Stimulated activated naive CD8-positive, alpha-beta T cell treated with anti-CD3 and anti-CD28 coated beads, Interleukin-15, Interleukin-2, amounts not matched to agents 100 ng/mL and 50 ng/mL, for 24 hours (primary cell): ENCODE results near the gene DPF1.

ENCODE experiments used
- H3K27ac Mint-ChIP-seq: one replicate; pipeline ENCODE4 v1.8.0; 2021; ENCODE audit warnings: mild to moderate bottlenecking, mixed read lengths
- H3K27me3 Mint-ChIP-seq: one replicate; pipeline ENCODE4 v1.8.0; 2021; ENCODE audit warnings: mixed read lengths
- H3K36me3 Mint-ChIP-seq: one replicate; pipeline ENCODE4 v1.8.0; 2021; ENCODE audit warnings: low read depth, mixed read lengths
- H3K4me1 Mint-ChIP-seq: one replicate; pipeline ENCODE4 v1.8.0; 2021; ENCODE audit warnings: low read depth, mixed read lengths
- H3K4me3 Mint-ChIP-seq: one replicate; pipeline ENCODE4 v1.8.0; 2021; ENCODE audit warnings: mild to moderate bottlenecking, mixed read lengths
- H3K9me3 Mint-ChIP-seq: one replicate; pipeline ENCODE4 v1.8.0; 2021; ENCODE audit warnings: mixed read lengths

Gene DPF1

GRCh38 chr19:38203197-38203596 is 20.8 kb downstream of the DPF1 start:
- no peak overlapping the region for H3K27ac Mint-ChIP-seq
- no peaks in the 10 kb centered on the region for H3K4me1 Mint-ChIP-seq
- H3K36me3 Mint-ChIP-seq: peaks cover 16% of the 10 kb centered on the region
- H3K4me3 Mint-ChIP-seq: no peak overlapping the region
- no peaks in the 10 kb centered on the region for H3K9me3 Mint-ChIP-seq
- peaks cover 1% of the 10 kb centered on the region for H3K27me3 Mint-ChIP-seq

DNA sequence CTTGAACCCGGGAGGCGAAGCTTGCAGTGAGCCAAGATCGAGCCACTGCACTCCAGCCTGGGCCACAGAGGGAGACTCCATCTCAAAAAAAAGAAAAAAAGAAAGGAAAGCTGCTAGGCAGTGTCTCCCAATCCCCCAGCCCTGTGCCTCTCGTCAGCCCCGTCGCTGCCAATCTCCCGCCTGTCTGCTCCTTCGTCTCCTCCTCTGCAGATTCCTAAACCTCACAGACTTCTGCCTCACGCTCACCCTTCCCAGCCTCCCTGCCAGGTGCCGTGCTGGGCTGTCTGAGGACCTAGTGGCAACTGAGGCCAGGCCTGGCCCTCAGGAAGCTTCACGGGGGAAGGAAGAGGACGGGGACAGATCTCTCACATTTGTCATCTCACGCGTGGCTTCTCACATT is 21.5 kb downstream of the DPF1 start:
- Mint-ChIP-seq H3K36me3 (peaks cover 16% of the 10 kb centered on the region), H3K9me3 (no peaks in the 10 kb centered on the region), H3K4me1 (no peaks in the 10 kb centered on the region), H3K27me3 (no peaks in the 10 kb centered on the region), H3K4me3 (no peak overlapping the region), H3K27ac (no peak overlapping the region)

DNA sequence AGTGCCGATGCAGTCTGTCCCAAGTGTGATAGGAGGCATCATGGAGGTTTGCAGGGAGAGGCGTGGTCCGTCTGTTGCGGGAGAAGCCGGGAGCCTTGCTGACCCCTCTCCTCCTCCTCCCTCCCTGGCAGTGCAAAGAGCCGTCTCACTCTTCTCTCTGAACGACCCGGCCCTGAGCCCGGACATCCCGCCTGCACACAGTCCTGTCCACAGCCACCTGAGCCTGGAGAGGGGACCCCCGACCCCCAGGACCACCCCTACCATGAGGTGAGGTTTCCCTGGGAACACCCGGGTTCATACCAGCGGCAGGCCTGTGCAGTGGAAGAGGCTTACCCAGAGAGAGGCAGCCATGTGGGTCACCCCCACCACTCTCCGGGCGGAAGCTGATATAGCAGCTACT is 22.3 kb downstream of the DPF1 start:
- no peaks in the 10 kb centered on the region for H3K27me3 Mint-ChIP-seq
- no peaks in the 10 kb centered on the region for H3K9me3 Mint-ChIP-seq
- H3K4me1 Mint-ChIP-seq: no peaks in the 10 kb centered on the region
- H3K36me3 Mint-ChIP-seq: peaks cover 12% of the 10 kb centered on the region
- no peak overlapping the region for H3K4me3 Mint-ChIP-seq
- H3K27ac Mint-ChIP-seq: no peak overlapping the region

DNA sequence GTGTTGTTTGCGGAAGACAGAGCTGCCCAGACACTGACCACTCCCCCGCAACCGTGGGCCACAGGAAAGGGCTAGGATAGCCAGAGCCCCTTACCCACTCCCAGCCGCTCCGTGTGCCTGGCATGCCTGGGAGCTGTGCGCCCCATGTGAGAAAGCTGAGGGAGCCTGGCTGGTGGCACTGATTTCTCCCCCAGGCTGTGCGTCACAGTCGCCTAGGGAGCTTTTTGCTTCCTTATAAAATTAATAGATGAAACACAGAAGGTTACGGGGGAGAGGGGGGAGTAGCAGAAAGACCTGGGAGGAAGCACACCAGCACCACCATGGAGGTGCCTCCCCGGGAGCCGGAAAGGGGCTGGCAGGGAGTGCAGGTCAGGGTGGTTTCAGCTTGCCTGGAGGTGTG is 24.7 kb downstream of the DPF1 start:
- Mint-ChIP-seq H3K4me3 (no peak overlapping the region), H3K4me1 (no peaks in the 10 kb centered on the region)

GRCh38 chr19:38197937-38198704 is 25.9 kb downstream of the DPF1 start:
- Mint-ChIP-seq H3K9me3 (no peaks in the 10 kb centered on the region), H3K27me3 (no peaks in the 10 kb centered on the region), H3K4me1 (no peaks in the 10 kb centered on the region), H3K4me3 (no peak overlapping the region), H3K36me3 (peaks cover 24% of the 10 kb centered on the region), H3K27ac (no peak overlapping the region)

More for the DNA sequence above, 24.7 kb downstream of the DPF1 start:
- no peaks in the 10 kb centered on the region for H3K27me3 Mint-ChIP-seq
- H3K36me3 Mint-ChIP-seq: peaks cover 24% of the 10 kb centered on the region
- no peaks in the 10 kb centered on the region for H3K9me3 Mint-ChIP-seq
- H3K27ac Mint-ChIP-seq: no peak overlapping the region

GRCh38 chr19:38196948-38197656 is 26.9 kb downstream of the DPF1 start:
- H3K4me1 Mint-ChIP-seq: no peaks in the 10 kb centered on the region
- no peaks in the 10 kb centered on the region for H3K27me3 Mint-ChIP-seq
- no peaks in the 10 kb centered on the region for H3K9me3 Mint-ChIP-seq
- H3K4me3 Mint-ChIP-seq: no peak overlapping the region
- H3K27ac Mint-ChIP-seq: no peak overlapping the region
- peaks cover 18% of the 10 kb centered on the region for H3K36me3 Mint-ChIP-seq

DNA sequence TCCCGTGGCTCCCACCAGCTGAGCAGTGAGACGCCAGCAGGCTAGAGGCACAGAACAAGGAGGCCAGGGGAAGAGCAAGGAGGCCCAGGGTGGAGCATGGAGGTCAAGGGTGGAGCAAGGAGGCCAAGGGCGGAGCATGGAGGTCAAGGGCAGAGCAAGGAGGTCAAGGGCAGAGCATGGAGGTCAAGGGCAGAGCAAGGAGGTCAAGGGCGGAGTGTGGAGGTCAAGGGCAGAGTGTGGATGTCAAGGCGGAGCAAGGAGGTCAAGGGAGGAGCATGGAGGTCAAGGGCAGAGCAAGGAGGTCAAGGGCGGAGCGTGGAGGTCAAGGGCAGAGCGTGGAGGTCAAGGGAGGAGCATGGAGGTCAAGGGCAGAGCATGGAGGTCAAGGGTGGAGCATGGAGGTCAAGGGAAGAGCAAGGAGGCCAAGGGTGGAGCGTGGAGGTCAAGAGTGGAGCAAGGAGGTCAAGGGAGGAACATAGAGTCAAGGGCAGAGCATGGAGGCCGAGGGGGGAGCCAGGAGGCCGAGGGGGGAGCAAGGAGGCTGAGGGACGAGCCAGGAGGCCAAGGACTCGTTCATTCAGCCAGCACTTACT is 27.7 kb downstream of the DPF1 start:
- H3K27ac Mint-ChIP-seq: no peak overlapping the region
- peaks cover 15% of the 10 kb centered on the region for H3K36me3 Mint-ChIP-seq
- no peaks in the 10 kb centered on the region for H3K4me1 Mint-ChIP-seq
- no peaks in the 10 kb centered on the region for H3K9me3 Mint-ChIP-seq
- no peaks in the 10 kb centered on the region for H3K27me3 Mint-ChIP-seq
- H3K4me3 Mint-ChIP-seq: no peak overlapping the region

- Mint-ChIP-seq H3K36me3 (peaks cover 12% of the 10 kb centered on the region), H3K4me1 (peaks cover 2% of the 10 kb centered on the region), H3K27ac (no peak overlapping the region), H3K4me3 (no peak overlapping the region), H3K9me3 (no peaks in the 10 kb centered on the region), H3K27me3 (no peaks in the 10 kb centered on the region)
These were observed 28.8 kb downstream of the DPF1 start for GRCh38 chr19:38195237-38195636.

DNA sequence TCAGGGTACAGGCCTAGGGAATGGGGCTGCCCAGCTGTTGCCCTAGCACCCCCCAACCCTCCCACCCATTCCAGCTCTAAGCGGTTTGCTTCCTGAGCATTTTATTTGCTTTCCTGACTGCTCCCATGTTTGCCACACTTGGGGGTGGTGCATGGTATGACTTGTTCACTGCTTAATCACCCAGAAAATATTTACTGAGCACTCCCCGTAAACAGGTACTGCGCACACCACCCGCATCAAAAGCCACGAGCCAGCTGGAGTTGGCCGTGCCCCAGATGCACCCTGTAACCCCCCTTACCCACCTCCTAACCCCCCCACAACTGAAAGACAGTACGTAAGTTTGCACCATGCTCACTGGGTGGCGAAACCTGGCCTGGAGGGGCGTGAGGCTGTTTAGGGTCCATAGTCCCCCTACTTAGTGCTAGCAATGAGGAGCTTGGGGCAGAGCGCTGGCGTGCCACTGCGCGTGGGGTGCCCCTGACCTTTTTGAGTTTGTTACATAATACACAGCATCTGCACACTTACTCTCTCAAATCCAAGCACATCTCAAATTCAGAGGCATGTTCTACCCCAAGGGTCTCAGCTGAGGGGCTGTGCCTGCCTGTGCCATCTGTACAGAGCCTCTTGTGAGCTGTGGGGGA is 29.8 kb downstream of the DPF1 start:
- Mint-ChIP-seq H3K36me3 (peaks cover 15% of the 10 kb centered on the region), H3K27me3 (no peaks in the 10 kb centered on the region), H3K4me1 (peaks cover 7% of the 10 kb centered on the region), H3K9me3 (no peaks in the 10 kb centered on the region), H3K27ac (no peak overlapping the region), H3K4me3 (no peak overlapping the region)

DNA sequence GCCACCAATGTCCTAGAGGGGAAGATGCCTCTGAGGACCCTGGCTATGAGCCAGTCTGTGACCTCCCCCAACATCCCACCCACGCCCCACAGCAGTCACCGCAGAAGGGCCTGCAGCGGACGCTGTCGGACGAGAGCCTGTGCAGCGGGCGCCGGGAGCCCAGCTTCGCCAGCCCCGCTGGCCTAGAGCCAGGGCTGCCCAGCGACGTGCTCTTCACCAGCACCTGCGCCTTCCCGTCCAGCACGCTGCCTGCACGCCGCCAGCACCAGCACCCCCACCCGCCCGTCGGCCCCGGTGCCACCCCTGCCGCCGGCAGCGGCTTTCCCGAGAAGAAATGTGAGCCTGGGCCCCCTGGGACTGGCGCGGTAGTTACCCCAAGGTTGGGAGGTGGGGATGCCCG is 30.6 kb downstream of the DPF1 start:
- Mint-ChIP-seq H3K36me3 (peaks cover 15% of the 10 kb centered on the region), H3K4me1 (peaks cover 7% of the 10 kb centered on the region), H3K9me3 (no peaks in the 10 kb centered on the region), H3K27me3 (no peaks in the 10 kb centered on the region), H3K4me3 (no peak overlapping the region), H3K27ac (no peak overlapping the region)

DNA sequence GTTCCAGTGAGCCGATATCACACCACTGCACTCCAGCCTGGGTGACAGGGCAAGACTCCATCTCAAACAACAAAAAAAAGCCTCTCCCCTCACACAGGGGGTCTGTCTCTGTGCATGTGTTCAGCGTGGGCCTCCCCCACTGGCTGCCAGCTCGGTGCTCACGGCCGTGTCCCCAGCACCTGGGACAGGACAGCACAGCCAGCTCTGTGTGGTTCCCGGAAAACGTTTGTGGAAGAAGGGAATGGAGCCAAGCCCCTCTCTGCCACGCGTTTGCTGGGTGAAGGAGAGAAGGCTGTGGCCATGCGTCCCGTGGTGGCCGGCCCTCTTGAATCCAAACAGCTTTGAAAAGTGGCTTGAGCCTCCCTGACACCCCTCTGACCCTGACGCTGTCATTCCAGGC is 32.3 kb downstream of the DPF1 start:
- Mint-ChIP-seq H3K9me3 (no peaks in the 10 kb centered on the region), H3K36me3 (peaks cover 15% of the 10 kb centered on the region), H3K4me1 (peaks cover 7% of the 10 kb centered on the region)

GRCh38 chr19:38190793-38191192 is 33.2 kb downstream of the DPF1 start:
- Mint-ChIP-seq H3K9me3 (no peaks in the 10 kb centered on the region), H3K4me3 (no peak overlapping the region), H3K4me1 (peaks cover 7% of the 10 kb centered on the region), H3K27me3 (no peaks in the 10 kb centered on the region), H3K36me3 (peaks cover 14% of the 10 kb centered on the region), H3K27ac (no peak overlapping the region)

More for the DNA sequence above, 32.3 kb downstream of the DPF1 start:
- H3K4me3 Mint-ChIP-seq: no peak overlapping the region
- no peaks in the 10 kb centered on the region for H3K27me3 Mint-ChIP-seq
- H3K27ac Mint-ChIP-seq: no peak overlapping the region

GRCh38 chr19:38190061-38190460 is 34.0 kb downstream of the DPF1 start:
- Mint-ChIP-seq H3K27me3 (no peaks in the 10 kb centered on the region), H3K27ac (no peak overlapping the region), H3K9me3 (no peaks in the 10 kb centered on the region), H3K36me3 (peaks cover 13% of the 10 kb centered on the region), H3K4me1 (peaks cover 7% of the 10 kb centered on the region), H3K4me3 (no peak overlapping the region)

GRCh38 chr19:38185562-38185961 is 38.5 kb downstream of the DPF1 start:
- Mint-ChIP-seq H3K4me3 (no peak overlapping the region), H3K36me3 (peaks cover 37% of the 10 kb centered on the region), H3K9me3 (peaks cover 5% of the 10 kb centered on the region), H3K4me1 (peaks cover 7% of the 10 kb centered on the region), H3K27ac (no peak overlapping the region), H3K27me3 (no peaks in the 10 kb centered on the region)

DNA sequence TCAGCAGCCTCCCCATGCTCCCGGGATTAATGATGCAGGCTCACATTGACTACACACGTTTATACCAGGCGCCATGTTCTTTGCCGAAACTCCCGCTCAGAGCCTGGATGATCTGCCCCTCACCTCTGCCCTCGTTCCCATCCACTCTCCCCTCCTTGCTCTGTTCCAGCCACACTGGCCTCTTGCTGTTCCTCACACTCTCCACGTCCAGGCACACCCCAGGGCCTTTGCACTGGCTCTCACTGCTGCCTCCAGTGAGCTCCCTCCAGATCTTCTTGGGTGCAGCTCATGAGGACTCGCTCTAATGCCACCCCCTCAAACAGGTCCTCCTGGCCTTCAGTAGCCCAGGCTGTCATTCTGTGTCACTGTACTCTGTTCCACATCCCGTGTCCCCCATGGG is 39.2 kb downstream of the DPF1 start:
- peaks cover 5% of the 10 kb centered on the region for H3K9me3 Mint-ChIP-seq
- no peak overlapping the region for H3K27ac Mint-ChIP-seq
- no peaks in the 10 kb centered on the region for H3K27me3 Mint-ChIP-seq
- peaks cover 40% of the 10 kb centered on the region for H3K36me3 Mint-ChIP-seq
- H3K4me1 Mint-ChIP-seq: peaks cover 1% of the 10 kb centered on the region
- H3K4me3 Mint-ChIP-seq: no peak overlapping the region
